Measurements from ENCODE around the gene PALM3.

The PALM3 gene

DNA sequence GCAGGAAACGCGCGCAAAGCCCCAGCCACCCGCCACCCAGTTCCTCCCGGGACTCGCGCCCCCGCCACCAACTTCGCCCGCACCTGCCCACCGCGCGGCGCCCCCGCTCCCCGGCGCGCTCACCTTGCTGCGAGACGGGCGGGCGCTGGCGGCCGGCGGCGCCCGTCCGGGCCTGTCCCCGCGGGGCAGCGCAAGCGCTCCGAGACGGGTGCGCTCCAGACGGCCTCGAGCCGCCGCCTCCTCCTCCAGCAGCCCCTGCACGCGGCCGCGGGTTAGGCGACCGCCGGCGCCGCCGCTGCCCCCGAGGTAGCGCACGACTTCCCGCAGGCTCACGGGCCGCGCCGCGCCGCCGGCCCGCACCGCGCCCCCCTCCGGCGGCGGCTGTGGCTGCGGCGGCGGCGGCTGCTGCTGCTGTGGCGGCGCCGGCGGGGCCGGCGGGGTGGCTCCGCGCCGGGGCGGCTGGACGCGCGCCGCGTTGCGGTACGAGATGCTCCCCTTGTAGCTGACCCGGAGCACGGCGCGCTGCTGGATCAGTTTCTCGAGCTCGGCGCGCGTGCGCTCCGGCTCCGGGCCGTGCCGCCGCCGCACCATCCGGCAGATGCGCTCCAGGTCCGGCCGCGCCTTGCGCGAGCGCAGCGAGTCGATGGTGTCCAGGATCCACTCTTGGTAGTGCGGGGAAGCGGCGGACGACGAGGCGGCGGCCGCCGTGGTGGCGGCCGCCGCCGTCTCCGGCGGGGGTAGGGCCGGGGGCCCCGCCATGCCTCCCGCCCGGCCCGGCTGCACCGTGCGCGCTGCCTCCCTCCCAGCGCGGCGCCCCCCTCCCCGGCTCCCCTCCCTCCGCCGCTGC is 28.0 kb upstream of the PALM3 start:
- peak; percentile 23 for DNase-seq (ENCODE audit: low read depth)

DNA sequence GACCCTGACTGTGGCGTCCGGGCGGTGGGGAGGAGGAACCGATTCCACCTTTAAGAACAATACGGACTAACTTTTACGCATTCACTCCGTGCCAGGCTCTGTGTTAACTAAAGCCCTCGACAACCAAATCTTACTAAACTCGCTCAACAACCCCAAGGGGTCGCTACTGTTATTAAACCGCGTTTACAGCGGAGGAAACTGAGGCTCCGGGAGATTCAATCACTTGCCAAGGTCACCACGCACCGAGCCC is 27.5 kb upstream of the PALM3 start:
- DNase-seq (ENCODE audit: low read depth), result no peak

DNA sequence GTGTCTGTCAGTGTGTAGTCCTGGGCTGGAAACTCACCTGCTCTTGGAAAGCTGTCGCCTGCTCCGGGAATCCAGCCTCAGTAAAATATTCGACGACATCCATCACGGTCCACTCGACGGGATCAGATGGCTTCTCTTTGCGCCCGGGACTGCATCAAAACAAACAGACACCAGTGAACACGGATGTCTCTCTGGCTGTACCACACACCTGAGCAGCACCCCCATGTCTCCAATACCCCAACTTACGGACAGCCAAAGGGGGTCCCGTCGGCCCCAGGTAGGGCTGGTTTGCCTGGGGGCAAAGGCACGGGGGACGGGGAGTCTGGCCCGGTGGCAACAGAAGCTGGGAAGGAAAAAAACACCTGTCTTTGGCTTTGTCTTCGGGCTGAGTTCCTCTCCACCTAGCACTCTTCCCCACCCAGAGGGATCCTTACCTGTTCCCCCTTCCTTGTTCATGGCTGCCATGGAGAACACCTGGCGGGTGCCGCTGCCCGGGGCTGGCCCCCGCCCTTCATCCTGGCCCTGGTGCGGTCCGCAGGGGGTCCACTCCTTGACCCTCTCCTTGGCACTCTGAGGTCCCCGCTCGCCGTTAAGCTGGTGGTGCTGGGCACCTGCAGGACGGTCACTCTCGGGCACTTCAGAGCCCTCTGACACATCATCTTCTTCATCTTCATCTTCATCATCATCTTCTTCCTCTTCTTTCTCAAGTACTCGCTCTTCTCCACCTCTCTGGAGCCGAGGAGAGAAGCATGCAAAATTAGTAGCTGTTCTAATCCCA is 26.9 kb upstream of the PALM3 start:
- DNase-seq (ENCODE audit: low read depth), result no peak

DNA sequence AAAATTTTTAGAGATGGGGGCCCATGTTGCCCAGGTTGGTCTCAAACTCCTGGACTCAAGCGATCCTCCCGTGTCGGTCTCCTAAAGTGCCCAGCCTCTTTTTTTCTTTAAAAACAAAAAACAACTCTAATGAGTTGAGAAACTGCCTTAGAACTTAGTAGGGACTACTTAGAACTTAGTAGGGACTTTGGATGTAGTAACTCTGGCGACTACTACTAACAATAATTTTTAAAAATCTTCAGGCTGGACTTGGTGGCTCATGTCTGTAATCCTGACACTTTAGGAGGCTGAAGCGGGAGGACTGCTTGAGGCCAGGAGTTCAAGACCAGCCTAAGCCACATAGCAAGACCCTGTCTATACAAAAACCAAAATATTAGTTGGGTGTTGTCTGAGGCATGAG is 24.2 kb upstream of the PALM3 start:
- no peak for DNase-seq (ENCODE audit: low read depth)

DNA sequence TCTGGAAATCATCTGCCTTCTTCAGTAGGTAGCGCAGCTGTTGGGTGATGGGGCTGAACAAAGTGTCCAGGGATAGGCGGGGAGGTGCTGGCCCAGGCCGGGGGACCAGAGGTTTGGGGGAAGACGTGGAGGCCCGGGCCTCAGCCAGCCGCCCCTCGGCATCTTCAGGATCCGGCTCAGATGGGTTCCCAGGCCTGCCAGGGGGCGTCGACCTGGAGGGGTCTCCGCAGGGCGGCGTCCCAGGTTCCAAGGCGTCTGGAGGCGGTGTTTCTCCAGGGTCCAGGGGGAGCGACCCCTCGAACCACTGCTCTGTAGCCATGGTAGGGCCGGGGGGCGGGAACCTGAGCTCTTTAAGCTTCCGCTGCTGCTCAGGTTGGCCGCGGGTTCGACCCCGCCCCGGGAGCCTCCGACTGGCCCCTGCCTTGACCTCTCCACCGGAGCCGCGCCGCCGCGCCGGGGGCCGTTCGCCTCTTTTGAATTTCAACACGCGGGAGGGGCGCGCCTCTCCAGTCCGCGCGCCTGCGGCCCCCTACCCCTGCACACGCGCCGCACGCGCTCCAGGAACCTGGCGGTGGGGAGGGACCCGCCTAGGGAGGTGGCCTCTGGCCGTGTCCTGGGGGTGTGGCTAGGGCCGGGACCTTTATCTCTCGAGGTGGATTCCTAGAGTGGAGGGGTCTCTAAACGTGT is 23.6 kb upstream of the PALM3 start, which contains the start of gene C19orf67:
TSS of gene C19orf67 (minus strand) at position 475 of the 687 bp plus-strand sequence. CDS start at position 319, 156 bp downstream.
- no peak for DNase-seq (ENCODE audit: low read depth)

DNA sequence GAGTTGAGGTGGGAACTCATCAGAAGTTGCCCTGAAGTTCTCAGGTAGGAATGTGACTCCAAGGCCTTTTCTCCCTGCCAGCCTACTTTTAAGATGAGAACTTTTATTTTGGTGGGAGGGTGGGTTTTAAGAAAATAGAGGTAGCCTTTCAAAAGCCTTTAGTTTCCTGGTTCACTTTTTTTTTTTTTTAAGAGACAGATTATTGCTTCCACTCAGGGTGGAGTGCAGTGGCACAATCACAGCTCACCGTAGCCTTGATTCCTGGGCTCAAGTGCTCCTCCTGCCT is 20.7 kb upstream of the PALM3 start:
- no peak for DNase-seq (ENCODE audit: low read depth)

DNA sequence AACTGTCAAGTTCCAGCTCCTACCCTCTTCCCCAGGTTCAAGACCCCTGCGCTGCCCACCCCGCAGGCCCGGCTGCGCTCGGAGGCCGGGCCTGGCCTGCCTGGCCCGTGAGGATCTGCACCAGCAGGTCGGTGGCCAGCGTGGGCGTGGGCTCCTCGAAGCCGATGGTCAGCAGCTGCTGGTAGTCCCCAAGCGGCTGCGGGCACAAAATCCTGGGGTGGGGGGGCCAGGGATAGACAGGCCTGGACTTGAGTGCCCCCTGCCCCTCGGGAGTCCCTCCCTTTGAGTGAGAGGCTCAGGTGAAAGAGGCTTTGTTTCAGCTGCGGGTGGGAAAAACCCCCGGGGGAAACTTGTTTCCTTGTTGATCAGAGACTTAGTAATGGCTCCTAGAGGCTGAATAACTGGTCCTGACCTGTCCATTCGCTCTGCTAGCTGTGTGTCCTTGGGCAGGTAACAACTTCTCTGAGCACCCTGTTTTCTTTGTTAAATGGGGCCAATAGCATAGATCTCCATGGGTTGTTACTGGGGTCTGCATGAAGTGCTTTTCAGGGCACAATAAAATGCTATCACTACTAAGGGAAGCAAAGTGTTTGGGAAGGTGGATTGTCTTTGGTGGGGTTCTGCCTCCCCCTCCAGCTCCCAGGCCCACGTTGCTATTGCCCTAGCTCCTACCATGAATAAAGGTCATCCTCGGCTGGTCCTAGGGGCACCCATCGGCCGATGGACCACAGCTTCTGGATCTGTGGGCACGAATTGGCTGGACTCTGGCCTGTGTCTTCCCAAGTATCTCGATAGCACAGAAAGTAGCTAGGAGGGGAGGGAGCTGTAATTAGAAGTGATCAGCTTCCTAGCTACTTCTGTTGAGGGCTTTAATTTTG is 20.2 kb upstream of the PALM3 start:
- DNase-seq (ENCODE audit: low read depth), result peak; percentile 28

DNA sequence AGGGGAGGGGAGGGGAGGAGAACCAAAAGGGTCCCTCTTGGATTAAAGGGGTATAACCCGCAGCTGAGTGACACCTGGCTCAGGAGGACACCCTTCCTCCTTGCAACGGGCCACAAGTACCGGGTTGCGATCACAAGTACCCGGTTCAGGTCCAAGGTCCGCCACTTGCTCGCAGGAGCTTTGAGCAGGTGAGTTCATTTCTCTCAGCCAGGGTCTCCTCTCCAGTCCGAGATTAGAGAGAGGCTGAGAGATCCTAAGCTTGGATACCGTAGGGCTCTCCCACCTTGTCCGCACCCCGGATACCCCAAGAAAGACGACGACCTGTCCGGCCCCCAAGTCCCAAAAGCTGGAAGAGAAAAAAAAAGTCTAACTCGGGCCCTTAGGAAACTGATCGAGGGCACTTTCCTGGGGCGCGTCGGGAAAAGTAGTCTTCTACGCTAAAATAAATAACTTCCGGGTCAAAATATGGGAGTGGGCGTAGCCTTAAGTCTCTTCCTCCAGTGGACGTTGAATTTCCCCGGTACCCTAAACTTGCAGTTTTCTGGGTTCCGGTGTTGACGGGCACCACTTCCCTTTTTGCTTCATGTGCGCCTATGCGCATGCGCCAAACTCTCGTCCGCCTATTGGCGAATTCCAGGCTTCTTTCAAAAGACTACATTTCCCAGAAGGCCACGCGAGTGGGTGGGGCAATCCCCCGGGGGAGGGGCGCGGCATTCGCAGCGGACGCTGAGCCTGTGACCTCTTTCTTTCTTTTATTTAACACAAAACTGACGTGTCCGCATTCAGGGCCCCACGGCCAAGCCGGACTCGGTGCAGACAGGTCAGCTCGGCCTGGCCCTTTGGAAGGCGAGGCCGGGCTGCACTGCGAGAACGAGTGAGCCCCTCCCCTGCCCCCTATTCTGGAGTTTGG is 19.3 kb upstream of the PALM3 start:
- DNase-seq (ENCODE audit: low read depth), result peak; percentile 97

DNA sequence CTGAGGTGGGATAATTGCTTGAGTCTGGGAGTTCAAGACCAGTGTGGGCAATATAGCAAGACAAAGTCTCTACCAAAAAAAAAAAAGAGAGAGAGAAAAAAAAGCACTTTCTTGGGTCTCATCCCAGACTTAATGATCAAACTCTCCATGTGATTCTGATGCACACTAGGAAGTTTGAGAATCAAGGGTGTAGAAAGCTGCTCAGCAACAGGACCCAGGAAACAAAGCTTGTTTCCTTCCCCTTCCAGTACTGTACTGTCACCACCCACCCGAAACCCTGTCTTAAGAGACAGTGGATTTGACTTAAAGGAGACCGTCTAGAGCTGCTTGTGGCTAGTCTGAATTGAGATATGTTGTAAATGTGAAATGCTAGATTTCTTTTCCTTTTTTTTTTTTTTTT is 16.5 kb upstream of the PALM3 start:
- DNase-seq (ENCODE audit: low read depth), result no peak

DNA sequence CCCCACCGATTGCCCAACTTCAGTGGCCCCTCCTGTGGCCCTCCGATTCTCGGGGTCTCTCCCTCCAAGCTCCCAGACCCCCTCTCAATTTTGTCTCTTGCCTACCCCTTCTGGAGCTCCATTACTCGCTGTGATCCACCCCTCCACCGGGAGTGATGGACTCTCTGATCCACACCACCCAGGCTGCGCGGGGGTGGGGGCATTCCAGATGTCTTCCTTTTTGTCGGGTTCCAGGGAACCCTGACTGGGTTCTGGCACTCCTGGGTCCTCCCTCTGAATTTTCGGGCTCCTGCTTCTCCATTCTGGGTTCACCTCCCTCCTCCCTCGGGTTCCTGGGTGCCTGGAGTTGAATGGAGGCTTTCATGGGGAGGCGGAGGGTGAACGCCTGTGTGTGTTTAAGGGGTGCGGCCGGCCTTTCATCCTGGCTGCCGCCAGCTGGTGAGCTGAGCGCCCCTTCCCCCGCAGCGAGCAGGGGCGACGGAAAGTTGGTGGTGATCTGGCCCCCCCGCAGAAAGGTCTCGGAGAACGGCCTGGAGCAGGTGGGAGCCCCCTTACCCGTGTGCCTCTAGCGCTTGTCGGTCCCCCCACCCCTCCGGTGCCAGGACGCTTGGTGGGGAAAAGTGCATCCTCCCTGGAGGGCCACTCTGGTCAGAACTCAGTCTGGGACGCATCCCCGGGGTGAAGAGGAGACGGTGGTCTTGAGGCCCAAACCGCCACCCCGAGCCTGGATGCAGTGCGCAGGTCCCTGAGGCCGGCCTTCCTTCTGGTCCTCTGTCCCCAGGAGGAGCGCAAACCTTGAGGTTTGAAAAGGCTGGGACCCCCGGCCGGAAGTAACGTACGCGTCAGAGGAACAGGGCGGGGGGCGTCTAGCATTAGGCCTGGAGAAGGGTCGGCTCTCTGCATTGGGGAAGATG is 12.3 kb upstream of the PALM3 start:
- DNase-seq (ENCODE audit: low read depth), result no peak

DNA sequence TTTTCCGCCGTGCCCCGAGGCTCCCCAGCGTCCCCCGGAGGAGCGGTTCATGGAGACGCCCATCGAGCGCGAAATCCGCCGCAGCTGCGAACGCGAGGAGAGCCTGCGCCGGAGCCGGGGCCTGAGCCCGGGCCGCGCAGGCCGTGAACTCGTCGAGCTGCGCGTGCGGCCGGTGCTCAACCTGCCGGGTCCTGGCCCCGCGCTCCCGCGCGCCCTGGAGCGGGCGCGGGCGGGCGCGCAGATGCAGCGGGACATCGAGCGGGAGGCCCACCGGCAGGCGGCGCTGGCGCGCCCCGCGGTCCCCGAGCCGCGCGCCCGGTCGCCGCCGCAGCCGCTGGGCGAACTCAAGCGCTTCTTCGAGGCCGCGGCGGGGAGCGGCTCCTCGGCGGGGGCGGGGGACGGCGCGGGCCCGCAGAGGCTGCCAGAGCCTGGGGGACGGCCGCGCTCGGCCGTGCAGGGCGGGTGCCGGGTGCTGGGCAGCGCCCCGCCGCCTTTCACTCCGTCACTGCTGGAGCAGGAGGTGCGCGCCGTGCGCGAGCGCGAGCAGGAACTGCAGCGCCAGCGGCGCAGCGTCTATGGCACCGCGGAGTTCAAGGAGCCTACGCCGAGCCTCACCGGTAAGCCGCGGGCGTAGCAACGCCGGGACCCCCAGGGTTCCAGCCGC is 11.5 kb upstream of the PALM3 start:
- peak; percentile 55 for DNase-seq (ENCODE audit: low read depth)

DNA sequence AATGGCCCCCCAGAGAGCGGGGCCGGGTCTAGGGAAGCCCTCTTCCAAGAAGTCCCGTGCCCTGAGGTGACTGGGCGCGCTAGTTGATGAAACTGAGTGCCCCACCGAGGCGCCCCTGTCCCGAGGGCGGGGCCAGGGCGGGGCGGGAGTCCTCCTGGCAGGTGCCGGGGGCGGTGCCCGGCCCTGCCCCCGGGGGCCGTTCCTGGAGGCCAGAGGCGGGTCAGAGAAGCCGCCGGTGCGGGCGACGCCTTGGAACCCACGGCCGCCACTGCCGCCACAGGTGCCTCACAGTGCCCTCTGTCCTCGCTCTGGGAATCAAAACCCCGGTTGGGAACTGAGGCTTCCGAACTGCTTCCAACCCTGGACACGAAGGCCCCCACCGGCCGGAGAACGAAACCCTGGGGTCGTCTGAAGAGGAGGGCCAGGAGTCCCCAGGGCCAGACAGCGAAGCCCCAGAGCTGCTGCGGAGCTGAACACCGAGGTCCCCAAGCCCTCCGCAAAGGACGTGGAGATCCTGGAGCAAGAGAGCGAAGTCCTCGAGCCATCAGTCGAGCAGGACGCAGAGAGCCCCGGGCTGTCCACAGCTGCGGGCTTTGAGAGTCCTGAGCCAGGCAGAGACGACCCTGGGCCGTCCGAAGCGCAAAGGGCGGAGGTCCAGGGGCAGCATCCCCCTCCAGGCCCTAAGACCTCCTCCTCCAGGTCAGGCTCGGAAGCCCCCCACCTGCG is 10.8 kb upstream of the PALM3 start, which contains the start of gene MISP3:
TSS of gene MISP3 (plus strand) at position 252 of the 726 bp plus-strand sequence. CDS start 524 bp downstream, outside the sequence.
- peak; percentile 11 for DNase-seq (ENCODE audit: low read depth)

DNA sequence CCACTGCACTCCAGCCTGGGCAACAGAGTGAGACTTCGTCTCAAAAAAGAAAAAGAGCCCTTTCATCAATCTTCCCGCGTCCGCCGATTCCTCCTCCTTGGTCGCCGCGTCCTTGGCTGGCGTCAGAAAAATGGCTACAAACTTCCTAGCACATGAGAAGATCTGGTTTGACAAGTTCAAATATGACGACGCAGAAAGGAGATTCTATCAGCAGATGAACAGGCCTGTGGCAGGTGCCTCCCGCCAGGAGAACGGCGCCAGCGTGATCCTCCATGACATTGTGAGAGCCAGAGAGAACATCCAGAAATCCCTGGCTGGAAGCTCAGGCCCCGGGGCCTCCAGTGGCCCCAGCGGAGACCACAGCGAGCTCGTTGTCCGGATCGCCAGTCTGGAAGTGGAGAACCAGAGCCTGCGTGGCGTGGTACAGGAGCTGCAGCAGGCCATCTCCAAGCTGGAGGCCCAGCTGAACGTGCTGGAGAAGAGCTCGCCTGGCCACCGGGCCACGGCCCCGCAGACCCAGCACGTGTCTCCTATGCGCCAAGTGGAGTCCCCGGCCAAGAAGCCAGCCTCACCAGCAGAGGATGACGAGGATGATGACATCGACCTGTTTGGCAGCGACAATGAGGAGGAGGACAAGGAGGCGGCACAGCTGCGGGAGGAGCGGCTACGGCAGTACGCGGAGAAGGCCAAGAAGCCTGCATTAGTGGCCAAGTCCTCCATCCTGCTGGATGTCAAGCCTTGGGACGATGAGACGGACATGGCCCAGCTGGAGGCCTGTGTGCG is 8.6 kb upstream of the PALM3 start:
- DNase-seq (ENCODE audit: low read depth), result no peak

DNA sequence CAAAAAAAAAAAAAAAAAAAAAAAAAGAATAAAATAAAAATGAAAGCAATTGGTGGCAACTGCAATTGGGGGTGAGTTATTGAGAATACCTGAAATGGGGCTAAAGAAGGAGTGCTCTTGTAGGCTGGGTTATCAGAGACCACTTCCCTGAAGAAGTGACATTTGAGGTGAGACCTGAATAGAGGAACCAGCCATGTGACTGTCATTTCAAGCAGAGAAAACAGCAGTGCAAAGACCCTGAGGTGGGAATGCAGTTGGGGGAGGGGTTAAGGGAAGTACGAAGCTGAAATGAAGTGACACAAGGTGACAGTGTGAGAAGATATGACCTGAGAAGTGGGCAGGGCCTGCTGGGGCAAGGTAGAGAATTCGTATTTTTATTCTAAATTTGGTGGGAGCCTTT is 4.3 kb upstream of the PALM3 start:
- no peak for DNase-seq (ENCODE audit: low read depth)

DNA sequence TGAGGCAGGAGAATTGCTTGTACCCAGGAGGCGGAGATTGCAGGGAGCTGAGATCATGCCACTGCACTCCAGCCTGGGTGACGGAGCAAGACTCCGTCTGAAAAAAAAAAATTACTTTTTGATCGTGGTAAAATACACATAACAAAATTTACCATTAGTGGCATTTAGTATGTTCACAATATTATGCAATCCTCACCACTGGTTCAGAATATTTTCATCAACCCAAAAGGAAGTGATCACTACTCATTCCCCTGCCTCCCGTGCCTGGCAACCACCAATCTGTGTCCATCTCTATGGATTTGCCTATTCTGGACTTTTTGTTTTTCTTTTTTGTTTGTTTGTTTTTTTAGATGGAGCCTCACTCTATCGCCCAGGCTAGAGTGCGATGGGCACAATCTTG is 1.2 kb upstream of the PALM3 start:
- no peak for DNase-seq (ENCODE audit: low read depth)

DNA sequence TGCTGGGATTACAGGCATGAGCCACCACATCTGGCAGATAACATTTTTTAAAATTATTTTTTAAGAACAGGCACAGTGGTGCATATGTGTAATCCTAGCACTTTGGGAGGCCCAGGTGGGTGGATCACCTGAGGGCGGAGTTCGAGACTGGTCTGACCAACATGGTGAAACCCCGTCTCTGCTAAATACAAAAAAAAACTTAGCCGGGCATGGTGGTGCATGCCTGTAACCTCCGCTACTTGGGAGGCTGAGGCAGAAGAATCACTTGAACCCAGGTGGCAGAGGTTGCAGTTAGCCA is 631 bp upstream of the PALM3 start:
- DNase-seq (ENCODE audit: low read depth), result no peak

DNA sequence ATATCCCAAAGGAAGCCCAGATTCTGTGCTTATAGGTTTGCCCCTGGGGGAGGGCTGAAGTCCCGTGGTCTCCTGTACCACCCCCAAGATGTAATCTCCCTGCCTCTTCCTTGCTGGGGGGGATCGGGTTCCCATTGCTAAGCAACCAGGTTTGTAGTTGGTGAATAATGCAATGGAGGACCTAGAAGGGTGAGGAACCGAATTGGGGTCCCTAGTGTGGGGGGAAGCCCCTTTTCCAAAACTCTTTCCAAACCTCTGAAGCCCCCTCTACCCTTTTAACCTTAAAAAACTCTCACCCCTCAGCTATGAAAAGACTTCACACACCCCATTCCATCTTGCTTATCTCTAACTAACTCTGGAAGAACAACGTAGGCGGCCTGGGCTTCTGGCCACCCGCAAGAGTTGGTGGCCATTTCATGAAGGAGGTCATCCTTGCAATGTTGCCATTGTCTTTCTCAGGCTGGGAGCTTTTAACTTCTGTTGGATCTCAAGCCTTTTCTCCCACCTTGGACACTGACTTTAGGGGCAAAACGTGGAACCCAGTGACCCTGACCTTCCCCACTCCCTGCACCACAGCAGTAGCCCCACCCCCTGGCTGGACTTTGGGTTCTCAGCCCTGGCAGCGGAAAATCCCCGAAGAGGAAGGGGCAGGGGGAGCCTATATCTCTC is 661 bp downstream of the PALM3 start:
- DNase-seq (ENCODE audit: low read depth), result no peak
